Activated CD8-positive, alpha-beta memory T cell treated with anti-CD3 and anti-CD28 coated beads, Interleukin-2, amount 50 U/mL, for 1 hour (primary cell): ENCODE results near the gene TFAP2B.

ENCODE experiments used
- DNase-seq: peaks from one replicate; pipeline ENCODE4 v3.0.0-alpha.2; 2020; ENCODE audit errors: extremely low read depth

TFAP2B gene

DNA sequence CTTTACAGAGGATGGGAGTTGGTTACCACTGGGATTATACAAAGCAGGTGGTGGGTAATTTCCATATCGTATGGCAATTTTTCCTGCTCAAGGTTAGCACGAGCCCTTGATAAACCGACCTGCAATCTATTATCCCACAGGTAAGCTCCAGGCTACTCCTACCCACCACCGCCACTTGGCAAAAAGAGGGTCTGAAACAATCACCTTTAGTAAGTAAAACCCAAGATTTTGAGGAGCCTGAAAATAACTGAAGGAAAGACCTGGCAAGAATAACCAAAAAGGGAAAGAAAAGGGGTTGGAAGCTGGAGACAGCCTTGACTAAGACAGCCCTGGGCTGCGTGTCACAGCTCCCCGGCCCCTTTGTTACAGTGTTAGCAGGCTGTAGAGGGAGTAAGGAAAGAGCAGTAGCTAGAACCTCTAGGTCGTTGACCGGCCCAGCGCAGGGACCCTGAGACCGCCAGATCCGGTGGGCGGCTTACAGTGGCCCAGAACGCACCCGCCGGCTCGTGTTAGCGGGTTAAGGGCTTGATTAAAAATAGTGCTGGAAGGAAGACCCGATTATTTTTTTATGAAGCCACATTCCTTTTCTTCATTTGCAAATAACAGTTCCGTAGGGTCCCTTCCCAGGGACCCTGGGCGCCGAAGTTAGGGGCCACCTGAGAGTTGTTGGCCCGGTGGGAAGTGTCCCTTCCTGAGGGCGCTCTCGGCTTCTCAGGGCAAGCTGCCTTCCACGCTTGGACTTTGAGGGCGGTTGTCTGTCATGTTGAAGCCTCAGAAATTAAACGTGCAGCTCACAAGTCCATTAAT is 30.5 kb downstream of the TFAP2B start:
- DNase-seq, result no peak

DNA sequence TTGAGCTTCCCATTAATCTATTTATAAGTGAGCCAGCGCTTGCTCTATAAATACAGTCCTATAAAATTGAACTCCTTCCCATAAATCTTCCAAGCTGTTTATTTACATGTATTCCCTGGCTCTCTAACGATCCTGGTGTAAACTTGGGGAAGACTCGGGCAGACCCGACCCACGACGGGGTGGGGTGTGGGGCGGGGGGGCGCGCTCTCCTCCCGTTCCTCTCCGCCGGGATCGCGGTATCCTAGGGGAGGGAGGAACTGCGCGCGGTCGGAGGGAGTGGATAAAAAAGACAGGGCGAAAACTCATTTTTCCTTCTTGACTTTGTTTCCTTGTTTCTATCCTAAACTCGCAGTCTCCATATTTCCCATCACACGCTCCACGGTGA is 31.1 kb downstream of the TFAP2B start:
- no peak for DNase-seq

- DNase-seq, result no peak
These were observed 31.8 kb downstream of the TFAP2B start for GRCh38 chr6:50850223-50851048.

- DNase-seq, result no peak
These were observed 32.6 kb downstream of the TFAP2B start for GRCh38 chr6:50851049-50851845.

DNA sequence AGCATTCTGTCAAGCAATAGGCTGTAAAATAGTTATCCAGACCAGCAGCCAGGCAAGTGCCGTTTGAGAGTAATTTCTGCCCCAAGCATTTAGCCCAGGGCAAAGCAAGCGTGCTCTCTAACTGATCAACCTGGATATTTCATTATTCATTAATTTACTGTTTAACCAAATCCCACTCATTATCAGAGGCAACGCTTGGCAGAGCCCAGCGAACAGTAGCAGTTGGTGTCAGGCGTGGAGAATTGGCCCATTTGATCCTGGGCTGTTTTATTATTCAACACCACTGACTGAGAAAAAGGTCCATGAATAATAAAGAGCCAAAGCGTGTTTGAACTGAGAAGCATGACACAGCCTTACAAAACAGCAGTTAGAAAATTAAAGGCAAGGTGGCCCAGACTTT is 35.3 kb downstream of the TFAP2B start:
- no peak for DNase-seq

DNA sequence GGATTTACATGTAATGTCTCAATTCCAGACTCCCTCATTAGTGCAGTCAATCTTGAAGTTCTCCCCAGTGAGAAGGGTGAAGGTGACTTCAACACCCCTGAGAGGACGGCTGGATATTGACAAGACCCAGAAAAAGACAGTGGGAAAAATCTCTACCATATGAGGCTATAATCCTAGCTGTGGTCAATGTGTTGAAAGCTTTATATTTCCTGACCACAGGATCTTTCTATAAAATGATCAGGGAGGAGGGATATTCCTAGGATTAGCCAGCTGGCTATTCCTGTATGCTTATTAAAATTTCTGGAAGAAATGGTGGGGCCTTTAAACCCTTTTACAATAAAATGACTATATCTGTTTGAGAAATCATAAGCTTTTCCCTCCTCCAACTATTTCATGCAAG is 43.0 kb downstream of the TFAP2B start:
- no peak for DNase-seq

- DNase-seq, result no peak
These were observed 43.5 kb downstream of the TFAP2B start for GRCh38 chr6:50862176-50862575.

DNA sequence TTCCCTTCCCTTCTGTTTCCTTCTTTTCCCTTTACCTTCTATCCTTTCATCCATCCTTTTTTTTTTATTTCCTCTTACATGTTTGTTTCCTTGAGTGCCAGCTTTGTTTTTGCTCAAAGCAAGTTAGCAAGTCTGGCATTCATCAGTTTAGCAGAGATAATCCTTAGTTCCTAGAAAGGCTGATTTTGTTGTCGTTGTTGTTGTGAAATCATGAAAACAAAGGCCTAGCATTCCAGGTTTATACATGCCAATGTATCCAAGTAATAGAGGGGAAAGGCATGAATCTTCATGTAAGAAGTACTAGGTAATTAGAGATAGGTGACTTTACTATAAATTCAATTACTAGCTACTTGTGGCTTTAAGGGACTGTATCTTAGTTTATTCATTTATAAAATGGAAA is 45.9 kb downstream of the TFAP2B start:
- DNase-seq, result no peak

- DNase-seq, result no peak
These were observed 49.8 kb downstream of the TFAP2B start for GRCh38 chr6:50868466-50868865.

DNA sequence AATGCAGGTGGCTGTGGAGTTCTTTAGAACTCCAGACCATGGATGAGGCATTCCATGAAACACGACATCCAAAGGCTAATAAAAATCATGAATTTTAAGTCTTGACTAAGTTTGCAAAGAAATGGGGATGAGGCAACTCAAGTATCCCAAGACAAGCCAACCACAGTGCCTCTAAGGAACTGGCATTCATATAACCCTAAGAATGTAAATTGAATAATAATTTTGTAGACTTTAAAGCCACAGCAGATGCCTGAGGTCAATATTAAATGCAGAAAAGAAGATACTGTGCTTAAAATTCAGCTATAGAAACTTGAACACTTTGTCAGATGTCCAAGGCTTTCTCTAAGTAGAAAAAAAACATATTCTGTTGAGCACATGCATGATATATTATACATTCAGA is 54.5 kb downstream of the TFAP2B start:
- no peak for DNase-seq

GRCh38 chr6:50884364-50884763 is 65.7 kb downstream of the TFAP2B start:
- DNase-seq, result no peak

- DNase-seq, result no peak
These were observed 68.4 kb downstream of the TFAP2B start for GRCh38 chr6:50887112-50887511.

DNA sequence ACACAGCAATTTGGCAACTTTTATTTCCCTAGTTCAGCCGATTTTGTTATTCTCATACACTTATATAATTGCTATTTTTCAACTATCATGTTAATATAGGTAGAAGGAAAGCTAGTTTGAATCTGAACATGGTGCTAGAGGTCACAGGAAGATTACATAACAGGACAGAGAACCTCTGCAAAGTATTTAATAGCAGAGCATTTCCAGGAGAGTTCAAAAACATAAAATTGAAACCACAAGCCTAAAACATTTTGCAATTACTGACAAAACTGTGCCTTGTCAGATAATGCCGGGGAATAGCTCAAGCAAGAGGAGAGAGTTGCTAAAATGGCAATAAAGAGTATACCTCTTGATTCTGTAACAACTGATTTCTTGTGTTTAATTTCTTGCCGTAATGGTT is 70.8 kb downstream of the TFAP2B start:
- no peak for DNase-seq

- no peak for DNase-seq
These were observed 71.3 kb downstream of the TFAP2B start for GRCh38 chr6:50889935-50890334.

- DNase-seq, result no peak
These were observed 71.9 kb downstream of the TFAP2B start for GRCh38 chr6:50890579-50890978.

GRCh38 chr6:50891290-50891689 is 72.6 kb downstream of the TFAP2B start:
- DNase-seq, result no peak
